ENCODE results near the gene IL23A.
"Not testable (repeated sequence)": the region's sequence is repeated elsewhere in the genome, so short reads cannot be mapped to it uniquely, and the experiment has no call there.

The IL23A gene, protein sequence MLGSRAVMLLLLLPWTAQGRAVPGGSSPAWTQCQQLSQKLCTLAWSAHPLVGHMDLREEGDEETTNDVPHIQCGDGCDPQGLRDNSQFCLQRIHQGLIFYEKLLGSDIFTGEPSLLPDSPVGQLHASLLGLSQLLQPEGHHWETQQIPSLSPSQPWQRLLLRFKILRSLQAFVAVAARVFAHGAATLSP

GRCh38 chr12:56338308-56339157 lies at the start of gene IL23A:
Gene IL23A, plus strand, starts transcription at chr12:56338884. Its CDS starts 161 bp downstream, at chr12:56339045.
- DNase-seq, result no peak

GRCh38 chr12:56293795-56294194 lies 44.9 kb upstream of the IL23A start:
- no peak for DNase-seq

GRCh38 chr12:56296295-56296694 lies 42.4 kb upstream of the IL23A start:
- DNase-seq, result no peak

DNA sequence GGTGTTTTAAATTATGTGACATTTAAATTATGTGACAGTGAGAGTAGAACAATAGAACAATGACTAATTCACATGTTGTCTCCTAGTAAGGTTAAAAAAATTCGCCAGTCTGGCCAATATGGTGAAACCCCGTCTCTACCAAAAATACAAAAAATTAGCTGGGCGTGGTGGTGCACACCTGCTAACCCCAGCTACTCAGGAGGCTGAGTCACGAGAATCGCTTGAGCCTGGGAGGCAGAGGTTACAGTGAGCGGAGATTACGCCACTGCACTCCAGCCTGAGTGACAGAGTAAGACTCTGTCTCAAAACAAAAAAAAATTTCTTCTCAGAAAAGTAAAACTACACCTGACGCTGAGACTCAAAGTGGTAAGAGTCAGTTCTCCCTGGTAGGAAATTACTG lies 41.3 kb upstream of the IL23A start:
- no peak for DNase-seq

DNA sequence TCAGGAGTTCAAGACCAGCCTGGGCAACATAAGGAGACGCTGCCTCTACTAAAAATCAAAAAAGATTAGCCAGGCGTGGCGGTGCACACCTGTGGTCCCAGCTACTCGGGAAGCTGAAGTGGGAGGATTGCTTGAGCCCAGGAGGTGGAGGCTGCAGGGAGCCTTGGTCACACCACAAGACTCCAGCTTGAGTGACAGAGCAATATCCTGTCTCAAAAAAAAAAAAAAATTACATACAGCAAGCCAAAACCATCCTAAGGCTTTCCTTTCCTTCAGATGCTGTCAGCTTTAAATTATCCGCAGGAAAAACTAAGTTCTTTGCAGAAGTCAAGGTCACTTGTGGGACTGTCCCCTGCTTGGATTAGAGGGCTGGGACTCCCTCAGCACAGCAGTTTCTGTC lies 39.9 kb upstream of the IL23A start:
- no peak for DNase-seq

GRCh38 chr12:56299308-56299852 lies 39.3 kb upstream of the IL23A start:
- DNase-seq, result no peak

DNA sequence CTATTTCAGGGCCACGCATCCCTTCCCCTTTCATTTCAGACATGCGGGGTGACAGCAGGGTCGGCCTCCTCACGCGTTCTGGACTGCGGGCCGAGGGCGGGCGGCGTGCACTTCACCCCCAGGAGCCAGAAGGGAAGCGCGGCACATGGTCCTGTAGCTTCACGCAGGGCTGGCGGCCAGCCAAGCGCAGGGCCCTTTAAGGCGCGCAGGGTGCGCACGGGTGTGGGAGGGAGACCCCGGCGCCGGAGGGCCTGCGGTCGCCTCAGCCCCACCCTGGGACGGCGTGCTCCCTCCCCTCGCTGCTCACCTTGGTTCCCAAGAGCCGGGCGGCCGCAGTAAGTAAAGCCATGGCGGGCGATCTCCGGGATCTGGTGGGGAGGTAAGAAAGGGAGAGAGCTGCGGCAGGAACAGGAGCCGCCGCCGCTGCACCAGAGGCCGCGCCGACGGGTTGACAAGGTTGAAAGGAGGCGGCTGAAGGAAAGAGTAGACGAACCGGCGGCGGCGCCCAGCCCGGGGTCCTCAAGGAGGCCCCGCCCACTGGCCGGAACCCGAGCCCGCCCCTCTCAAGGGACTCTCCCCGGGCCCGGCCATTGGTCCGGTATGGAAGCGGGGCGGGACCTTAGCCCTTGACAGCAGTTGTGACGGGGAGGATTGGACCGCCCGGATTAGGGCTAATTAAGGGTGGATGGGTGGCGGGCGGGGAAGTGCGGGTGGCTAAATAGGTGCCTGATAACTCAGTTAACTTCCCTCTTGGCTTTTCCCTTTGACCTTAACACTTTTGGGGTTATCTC lies 38.6 kb upstream of the IL23A start, which contains the start of gene CS:
Gene CS (minus strand): TSS at position 478 of the 791 bp plus-strand sequence. CDS start 129 bp downstream, at position 349.
- peak; percentile 80 for DNase-seq

GRCh38 chr12:56300644-56301464 lies 37.8 kb upstream of the IL23A start:
- no peak for DNase-seq

- no peak for DNase-seq
These were observed 34.4 kb upstream of the IL23A start for GRCh38 chr12:56304276-56304675.

DNA sequence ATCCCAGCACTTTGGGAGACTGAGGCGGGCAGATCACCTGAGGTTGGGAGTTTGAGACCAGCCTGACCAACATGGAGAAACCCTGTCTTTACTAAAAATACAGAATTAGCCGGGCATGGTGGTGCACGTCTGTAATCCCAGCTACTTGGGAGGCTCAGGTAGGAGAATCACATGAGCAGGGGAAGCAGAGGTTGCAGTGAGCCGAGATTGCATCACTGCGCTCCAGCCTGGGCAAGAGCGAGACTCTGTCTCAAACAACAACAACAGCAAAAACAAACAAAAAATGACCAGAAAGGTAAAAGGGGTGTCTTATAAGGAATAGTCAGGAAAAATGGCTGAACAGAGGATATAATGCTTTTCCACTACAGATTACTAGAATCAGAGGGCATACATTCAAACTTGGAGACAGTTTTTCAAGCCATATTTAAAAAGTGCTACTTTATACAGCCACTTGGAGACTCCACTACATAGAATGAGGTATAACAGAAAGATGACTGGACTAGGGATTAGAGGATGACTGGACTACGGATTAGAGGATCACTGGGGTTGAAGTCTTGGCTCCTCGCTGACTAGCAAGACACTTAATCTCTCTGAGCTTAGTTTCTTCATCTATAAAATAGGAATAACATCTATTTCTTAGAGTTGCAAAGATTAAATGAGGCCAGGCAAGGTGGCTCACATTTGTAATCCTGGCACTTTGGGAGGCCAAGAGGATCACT lies 33.7 kb upstream of the IL23A start:
- no peak for DNase-seq

DNA sequence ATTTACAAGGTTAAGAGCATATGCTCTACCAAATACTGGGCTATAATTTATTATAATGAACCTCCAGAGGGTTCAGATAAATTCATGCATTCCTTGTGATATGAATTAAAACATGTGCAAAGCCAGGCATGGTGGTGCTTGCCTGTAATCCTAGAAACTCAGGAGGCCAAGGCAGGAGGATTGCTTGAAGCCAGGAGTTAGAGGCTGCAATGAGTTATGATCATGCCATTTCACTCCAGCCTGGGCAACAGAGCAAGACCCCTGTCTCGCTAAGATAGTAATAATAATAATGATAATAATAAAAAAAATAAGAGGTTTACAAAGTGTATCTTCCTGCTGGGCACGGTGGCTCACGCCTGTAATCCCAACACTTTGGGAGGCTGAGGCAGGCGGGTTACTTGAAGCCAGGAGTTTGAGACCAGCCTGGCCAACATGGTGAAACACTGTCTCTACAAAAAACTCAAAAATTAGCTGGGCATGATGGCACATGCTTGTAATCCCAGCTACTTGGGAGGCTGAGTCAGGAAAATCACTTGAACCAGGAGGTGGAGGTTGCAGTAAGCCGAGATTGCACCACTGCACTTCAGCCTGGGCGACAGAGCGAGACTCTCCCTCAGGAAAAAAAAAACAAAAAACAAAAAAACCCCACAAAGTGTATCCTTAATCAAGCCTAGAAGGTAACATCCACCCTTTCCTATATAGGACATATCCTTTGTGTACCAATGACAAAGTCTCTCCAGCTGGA lies 31.3 kb upstream of the IL23A start:
- DNase-seq, result no peak

DNA sequence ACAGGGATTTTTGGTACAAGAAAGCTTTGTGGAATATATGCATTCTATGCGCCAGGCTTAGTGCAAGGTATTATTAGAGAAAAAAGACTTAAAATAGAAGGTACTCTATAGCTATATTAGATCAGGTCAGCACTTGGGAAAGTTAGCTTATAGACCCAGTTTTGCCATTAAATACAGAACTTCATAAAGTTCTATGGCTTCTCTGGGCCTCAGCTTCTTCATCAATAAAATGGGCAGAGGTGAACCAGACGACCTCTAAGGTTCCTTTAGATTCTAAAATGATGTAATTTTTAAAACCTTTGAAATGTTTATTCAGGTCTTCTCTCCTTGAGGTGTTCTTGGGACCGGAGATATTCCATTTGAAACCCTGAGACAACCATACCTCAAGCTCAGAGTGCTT lies 30.0 kb upstream of the IL23A start:
- DNase-seq, result no peak

- DNase-seq, result no peak
These were observed 27.7 kb upstream of the IL23A start for GRCh38 chr12:56311003-56311402.

GRCh38 chr12:56315249-56315621 lies 23.4 kb upstream of the IL23A start:
- DNase-seq, result no peak

DNA sequence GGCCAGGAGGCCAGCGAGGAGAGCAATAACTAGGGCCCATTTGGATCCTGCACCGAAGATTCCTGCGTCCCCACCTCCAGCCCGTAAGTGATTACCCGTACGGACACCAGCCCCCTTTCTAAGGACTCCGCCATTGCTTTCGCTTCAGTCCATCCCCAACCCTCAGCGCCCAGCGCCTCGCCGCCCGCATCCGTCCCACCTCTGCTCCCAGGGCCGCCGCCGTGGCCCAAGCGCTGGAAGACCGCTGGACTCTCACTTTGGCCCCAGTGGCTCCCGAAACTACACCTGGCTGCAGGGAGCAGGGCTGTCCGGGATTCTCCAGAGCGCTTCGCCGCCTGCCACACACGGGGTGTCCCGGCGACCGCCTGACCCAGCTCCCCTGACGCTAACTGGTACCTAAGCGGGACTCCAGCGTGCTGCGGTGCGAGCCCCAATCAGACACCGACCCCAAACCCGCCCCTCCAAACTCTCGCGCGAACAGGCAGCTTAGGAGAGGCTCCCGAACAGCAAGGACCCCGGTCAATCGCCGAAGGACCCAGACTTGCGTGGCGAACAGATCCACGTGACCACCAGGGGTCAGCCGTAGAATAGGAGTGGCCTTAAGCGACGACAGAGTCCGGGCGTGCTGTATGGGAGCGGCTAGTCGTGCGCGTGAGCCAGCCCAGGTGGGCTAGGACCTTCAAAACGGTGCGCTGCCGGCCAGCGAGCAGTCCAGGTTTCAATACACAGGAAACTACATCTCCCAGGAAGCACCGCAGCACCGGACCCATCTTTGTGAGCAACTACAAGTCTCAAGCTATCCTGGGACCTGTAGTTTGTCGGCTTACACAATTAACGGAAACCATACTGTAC lies 22.8 kb upstream of the IL23A start, which contains the start of gene CNPY2:
Gene CNPY2 (minus strand): TSS at position 367 of the 852 bp plus-strand sequence. CDS start 771 bp downstream, outside the sequence.
- peak; percentile 75 for DNase-seq

DNA sequence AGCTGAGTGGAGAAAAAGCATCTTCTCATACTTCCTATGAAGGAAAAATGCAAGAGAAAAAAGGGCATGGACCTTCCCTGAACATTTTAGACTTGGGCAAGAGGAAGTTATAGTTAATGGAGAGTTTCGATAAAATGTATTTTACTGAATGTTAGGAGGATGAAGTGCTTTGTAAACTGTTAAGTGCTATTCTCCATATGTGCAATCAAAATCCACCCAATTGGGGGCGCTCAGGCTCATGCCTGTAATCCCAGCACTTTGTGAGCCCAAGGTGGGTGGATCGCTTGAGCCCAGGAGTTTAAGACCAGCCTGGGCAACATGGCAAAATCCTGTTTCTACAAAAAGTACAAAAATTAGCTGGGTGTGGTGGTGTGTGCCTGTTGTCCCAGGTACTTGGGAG lies 21.0 kb upstream of the IL23A start:
- no peak for DNase-seq

- DNase-seq, result no peak
These were observed 17.7 kb upstream of the IL23A start for GRCh38 chr12:56321027-56321426.

GRCh38 chr12:56321610-56322009 lies 17.1 kb upstream of the IL23A start:
- not testable (repeated sequence) for DNase-seq

- DNase-seq, result no peak
These were observed 14.5 kb upstream of the IL23A start for GRCh38 chr12:56324206-56324605.

DNA sequence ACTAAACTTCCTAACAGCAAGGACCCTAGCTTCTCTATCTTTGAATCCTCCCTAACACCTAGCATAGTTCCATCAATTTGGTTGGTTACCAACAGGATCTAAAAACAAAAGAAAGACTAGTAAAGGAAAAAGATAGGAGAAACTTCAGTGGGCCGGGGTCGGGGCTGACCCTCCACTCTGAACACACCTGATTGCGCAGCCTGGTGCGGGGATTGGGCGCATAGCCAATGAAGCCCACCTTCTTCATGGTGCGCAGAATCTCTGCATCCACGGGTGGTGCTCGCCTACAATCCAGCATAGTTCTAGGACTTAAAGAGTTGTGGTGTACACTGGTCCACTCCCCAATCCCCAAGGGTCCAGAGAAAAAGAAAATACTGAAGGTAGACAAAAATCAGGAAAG lies 12.6 kb upstream of the IL23A start:
- DNase-seq, result no peak

Data from GOT3 (cell line).